Measurements from ENCODE around the gene KMT2B.
"Not testable (repeated sequence)": the region's sequence is repeated elsewhere in the genome, so short reads cannot be mapped to it uniquely, and the experiment has no call there.

Gene KMT2B

GRCh38 chr19:35717665-35718344 lies at the start of gene KMT2B:
Gene KMT2B (plus strand): TSS chr19:35718003. CDS start chr19:35718019, 16 bp downstream.
- DNase-seq = peak; percentile 100

GRCh38 chr19:35669566-35669965 lies 48.2 kb upstream of the KMT2B start:
- no peak for DNase-seq

- DNase-seq = no peak
These were observed 47.8 kb upstream of the KMT2B start for GRCh38 chr19:35669974-35670373.

- no peak for DNase-seq
These were observed 47.1 kb upstream of the KMT2B start for GRCh38 chr19:35670686-35671085.

- no peak for DNase-seq
These were observed 46.0 kb upstream of the KMT2B start for GRCh38 chr19:35671818-35672217.

GRCh38 chr19:35673121-35673804 lies 44.5 kb upstream of the KMT2B start:
- peak; percentile 96 for DNase-seq

- DNase-seq = no peak
These were observed 42.1 kb upstream of the KMT2B start for GRCh38 chr19:35675589-35676140.

GRCh38 chr19:35689836-35690235 lies 28.0 kb upstream of the KMT2B start:
- no peak for DNase-seq

- DNase-seq = not testable (repeated sequence)
These were observed 26.7 kb upstream of the KMT2B start for GRCh38 chr19:35691106-35691505.

- no peak for DNase-seq
These were observed 25.8 kb upstream of the KMT2B start for GRCh38 chr19:35692010-35692409.

GRCh38 chr19:35693422-35693821 lies 24.4 kb upstream of the KMT2B start:
- DNase-seq = no peak

- peak; percentile 87 for DNase-seq
These were observed 23.8 kb upstream of the KMT2B start for GRCh38 chr19:35693835-35694599.

- DNase-seq = no peak
These were observed 21.8 kb upstream of the KMT2B start for GRCh38 chr19:35695895-35696422.

- no peak for DNase-seq
These were observed 21.0 kb upstream of the KMT2B start for GRCh38 chr19:35696835-35697234.

- peak; percentile 94 for DNase-seq
These were observed 15.4 kb upstream of the KMT2B start for GRCh38 chr19:35702223-35703012.

GRCh38 chr19:35703343-35703742 lies 14.5 kb upstream of the KMT2B start:
- no peak for DNase-seq

GRCh38 chr19:35704218-35704617 lies 13.6 kb upstream of the KMT2B start, which contains the start of gene ZBTB32:
Gene ZBTB32 (plus strand): TSS chr19:35704558. CDS start chr19:35714627, 10,069 bp downstream.
- no peak for DNase-seq

- no peak for DNase-seq
These were observed 9.4 kb upstream of the KMT2B start for GRCh38 chr19:35708391-35708790.

GRCh38 chr19:35710784-35711723 lies 6.7 kb upstream of the KMT2B start:
- no peak for DNase-seq

- no peak for DNase-seq
These were observed 5.0 kb upstream of the KMT2B start for GRCh38 chr19:35712567-35713505.
